ENCODE data around the gene GRM5.

DNA sequence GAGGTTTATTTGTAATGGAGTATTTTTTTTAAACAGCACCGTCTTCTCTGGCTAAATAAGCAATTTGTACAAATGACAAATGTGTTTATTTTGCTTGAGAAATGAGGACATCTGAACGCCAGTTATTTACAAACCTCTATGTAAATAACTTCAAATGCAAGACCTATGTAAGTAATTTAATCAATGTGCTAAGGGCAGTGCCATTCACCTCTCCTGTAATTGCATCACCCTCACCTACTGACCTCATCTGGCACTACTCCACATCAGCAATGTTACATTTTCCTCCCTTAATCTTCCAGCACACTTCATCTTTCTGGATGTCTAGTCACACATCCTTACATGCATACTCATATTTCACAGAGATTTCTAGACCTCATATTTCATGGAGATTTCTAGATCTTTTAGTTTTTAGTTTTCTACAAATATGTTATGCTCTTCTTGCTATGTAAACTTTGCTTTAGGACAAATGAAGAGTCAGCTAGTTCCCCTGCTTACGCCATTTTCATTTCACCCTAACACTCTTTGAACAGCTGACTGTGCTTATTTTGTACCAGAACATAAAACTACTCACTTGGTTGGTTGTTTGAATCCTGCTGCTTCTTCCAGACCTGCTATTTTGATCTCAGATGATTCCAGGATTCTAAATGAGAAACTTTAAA is 238.6 kb downstream of the GRM5 start:
- TF ChIP-seq, protein P1, sequence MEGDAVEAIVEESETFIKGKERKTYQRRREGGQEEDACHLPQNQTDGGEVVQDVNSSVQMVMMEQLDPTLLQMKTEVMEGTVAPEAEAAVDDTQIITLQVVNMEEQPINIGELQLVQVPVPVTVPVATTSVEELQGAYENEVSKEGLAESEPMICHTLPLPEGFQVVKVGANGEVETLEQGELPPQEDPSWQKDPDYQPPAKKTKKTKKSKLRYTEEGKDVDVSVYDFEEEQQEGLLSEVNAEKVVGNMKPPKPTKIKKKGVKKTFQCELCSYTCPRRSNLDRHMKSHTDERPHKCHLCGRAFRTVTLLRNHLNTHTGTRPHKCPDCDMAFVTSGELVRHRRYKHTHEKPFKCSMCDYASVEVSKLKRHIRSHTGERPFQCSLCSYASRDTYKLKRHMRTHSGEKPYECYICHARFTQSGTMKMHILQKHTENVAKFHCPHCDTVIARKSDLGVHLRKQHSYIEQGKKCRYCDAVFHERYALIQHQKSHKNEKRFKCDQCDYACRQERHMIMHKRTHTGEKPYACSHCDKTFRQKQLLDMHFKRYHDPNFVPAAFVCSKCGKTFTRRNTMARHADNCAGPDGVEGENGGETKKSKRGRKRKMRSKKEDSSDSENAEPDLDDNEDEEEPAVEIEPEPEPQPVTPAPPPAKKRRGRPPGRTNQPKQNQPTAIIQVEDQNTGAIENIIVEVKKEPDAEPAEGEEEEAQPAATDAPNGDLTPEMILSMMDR (IDR thresholded peaks at IDR 0.05), result no peak
- no peak for TF ChIP-seq EZH2phosphoT487 (IDR thresholded peaks at IDR 0.05)

Data from neural progenitor cell (in vitro differentiated cells).